HL-60 (cell line): ENCODE results near the gene ZNF500.

Experiments
- CTCF ChIP-seq: IDR thresholded peaks from one replicate; pipeline ENCODE4 v1.5.1; 2011; ENCODE audit warnings: low read length, control low read depth, inconsistent platforms; ENCODE audit not compliant: insufficient read depth
- GABPA ChIP-seq: IDR thresholded peaks from 2 replicates; pipeline ENCODE4 v1.6.1; 2012; ENCODE audit warnings: low read depth
- POLR2AphosphoS5 ChIP-seq: IDR thresholded peaks from 2 replicates; pipeline ENCODE4 v1.6.1; 2012; ENCODE audit warnings: low read depth
- REST ChIP-seq: IDR thresholded peaks from 2 replicates; pipeline ENCODE4 v1.6.1; 2012; ENCODE audit warnings: low read depth; ENCODE audit not compliant: insufficient replicate concordance

DNA sequence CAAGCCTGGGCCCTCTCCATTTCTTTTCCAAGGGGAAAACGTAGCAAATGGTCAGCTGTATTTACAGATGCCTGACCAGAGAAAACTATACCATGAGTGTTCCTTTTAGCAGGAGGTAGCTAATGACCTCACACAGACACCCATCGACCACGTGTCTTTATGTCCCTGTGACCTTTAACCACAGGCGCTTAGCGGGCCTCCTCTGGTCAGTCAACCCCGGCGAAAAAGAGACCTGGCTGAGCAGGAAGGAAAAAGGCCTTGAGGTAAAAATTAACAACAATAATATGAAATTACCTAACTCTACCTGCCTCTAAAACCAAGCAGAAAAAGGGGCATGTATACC lies 64.5 kb downstream of the ZNF500 start:
- TF ChIP-seq CTCF (no peak), GABPA (no peak), POLR2AphosphoS5 (no peak), REST (no peak)
